ENCODE results near the gene CDH20.

Gene CDH20

DNA sequence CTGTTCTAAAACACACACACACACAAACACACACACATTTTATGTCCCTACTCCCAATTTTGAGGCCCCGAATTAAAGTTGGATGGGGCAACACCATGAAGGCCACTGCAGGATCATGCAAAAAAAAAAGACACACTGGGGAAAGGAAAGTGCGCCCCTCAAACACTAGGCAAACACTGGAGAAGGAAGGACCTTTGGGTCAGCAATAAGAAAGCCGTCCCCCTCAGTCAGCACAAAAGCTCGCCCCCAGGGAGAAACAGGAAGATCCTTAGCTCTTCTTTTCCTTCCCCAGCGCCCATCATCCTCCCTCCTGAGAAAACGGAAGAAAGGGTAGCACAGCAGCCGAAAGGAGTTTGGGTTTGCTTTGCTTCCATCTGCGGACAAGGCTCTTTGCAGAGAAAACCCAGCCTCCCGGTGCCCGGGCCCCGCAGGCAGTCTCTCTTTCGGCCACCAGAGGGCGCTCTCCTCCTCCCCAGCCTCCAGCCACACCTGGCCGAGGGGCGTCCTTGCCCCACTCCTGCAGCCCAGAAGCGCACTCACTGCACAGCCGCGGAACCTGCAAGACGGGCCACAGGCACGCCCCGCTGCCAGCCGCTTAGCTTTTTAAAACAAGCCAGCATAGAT is 248.5 kb downstream of the CDH20 start:
- no peak overlapping the region for H3K27ac ChIP-seq
- TF ChIP-seq ZFX (IDR thresholded peaks at IDR 0.05; ENCODE audit: borderline replicate concordance), result no peak
- TF ChIP-seq CTCF (IDR thresholded peaks at IDR 0.05), result peak; percentile 98

DNA sequence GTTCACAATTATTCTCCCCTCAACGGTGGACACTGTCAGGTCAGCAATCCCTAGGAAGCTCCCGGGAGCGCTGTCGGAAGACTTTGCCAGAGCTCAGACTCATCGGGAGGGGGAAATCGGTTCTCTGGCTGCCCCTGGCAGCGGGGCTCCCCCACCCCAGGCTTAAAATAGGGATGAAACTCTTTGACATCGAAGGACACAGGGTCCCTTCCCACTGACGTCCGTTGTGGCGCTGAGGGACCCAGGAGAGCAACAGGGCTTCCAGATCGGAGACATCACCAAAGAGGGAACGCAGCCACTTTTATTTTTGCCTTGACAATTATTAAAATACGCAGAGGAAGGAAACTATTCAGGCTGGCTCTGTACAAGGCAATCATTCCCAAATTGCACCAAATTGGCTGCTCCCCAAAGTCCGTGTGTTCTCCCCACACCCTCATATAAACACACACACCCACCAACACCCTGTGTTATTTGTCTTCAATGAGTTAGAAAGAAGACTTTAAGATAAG is 249.0 kb downstream of the CDH20 start:
- TF ChIP-seq CTCF (IDR thresholded peaks at IDR 0.05) (peak; percentile 76), ZFX (IDR thresholded peaks at IDR 0.05; ENCODE audit: borderline replicate concordance) (no peak)
- no peak overlapping the region for H3K27ac ChIP-seq

DNA sequence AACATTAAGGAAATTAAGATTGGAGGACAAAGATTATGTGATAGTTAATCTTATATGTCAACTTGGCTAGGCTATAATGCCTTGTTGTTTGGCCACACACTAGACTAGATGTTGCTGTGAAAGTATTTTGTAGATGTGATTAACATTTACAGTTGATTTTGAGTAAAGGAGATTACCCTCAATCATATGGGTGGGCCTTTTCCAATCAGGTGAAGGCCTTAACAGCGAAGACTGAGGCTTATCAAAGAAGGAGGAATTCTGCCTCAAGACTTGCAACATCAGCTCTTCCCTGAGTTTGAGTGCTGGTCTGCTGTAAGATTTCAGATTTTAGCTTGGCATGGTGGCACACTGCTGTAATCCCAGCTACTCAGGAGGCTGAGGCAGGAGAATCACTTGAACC is 250.3 kb downstream of the CDH20 start:
- H3K27ac ChIP-seq, result no peak overlapping the region
- TF ChIP-seq CTCF (IDR thresholded peaks at IDR 0.05), result no peak
- no peak for TF ChIP-seq ZFX (IDR thresholded peaks at IDR 0.05; ENCODE audit: borderline replicate concordance)

DNA sequence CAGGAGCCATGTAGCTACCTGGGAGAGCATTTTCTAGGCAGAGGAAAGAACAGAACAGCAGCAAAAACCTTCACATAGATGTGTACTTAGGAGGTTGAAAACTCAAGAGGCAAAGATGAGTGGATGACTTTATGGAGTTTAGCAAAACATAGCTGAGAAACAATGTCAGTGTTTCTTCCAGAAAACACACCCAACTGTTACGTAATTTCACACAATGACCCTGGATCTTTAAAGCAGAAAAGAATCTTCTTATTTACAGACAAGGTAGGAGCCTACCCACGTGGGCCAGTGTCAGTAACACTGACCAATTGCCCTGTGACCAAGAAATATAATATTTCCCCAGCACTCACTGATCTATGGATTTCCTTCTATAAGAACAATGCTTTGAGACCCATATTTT is 254.6 kb downstream of the CDH20 start:
- H3K27ac ChIP-seq, result no peak overlapping the region
- no peak for TF ChIP-seq CTCF (IDR thresholded peaks at IDR 0.05)
- no peak for TF ChIP-seq ZFX (IDR thresholded peaks at IDR 0.05; ENCODE audit: borderline replicate concordance)

DNA sequence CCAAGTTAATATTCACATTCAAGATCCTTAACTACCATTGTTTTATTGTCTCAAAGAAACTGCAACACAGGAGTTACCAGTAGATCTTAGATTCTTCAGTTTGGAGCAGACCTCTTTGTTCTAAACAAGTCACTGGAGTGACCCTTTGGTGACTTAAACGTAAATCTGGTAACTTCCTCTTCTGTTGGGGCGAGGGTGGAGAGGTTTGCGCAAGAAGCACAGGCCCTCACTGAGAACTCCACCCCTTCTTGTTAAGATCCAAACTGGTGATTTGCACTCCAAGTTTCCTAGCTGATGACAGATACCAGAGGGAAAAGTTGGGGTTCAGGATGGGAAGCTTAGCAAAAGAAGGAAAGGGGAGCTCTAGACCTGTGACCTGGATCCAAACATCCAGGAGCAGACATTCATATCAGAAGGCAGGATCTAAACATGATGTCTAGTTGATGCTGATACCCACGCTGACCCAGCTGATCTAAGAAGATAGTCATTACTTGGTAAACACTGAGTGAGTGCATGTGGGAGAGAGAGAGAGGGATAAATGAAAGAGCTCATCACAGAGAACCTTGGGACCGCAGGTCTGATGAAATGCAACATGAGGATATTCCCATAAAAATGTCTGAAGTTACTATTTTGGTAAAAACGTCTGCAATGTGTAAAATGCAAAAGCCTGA is 256.0 kb downstream of the CDH20 start:
- TF ChIP-seq ZFX (IDR thresholded peaks at IDR 0.05; ENCODE audit: borderline replicate concordance), result no peak
- no peak for TF ChIP-seq CTCF (IDR thresholded peaks at IDR 0.05)
- no peak overlapping the region for H3K27ac ChIP-seq

GRCh38 chr18:61589724-61590065 is 256.5 kb downstream of the CDH20 start:
- TF ChIP-seq CTCF (IDR thresholded peaks at IDR 0.05) (no peak), ZFX (IDR thresholded peaks at IDR 0.05; ENCODE audit: borderline replicate concordance) (no peak)
- no peak overlapping the region for H3K27ac ChIP-seq

DNA sequence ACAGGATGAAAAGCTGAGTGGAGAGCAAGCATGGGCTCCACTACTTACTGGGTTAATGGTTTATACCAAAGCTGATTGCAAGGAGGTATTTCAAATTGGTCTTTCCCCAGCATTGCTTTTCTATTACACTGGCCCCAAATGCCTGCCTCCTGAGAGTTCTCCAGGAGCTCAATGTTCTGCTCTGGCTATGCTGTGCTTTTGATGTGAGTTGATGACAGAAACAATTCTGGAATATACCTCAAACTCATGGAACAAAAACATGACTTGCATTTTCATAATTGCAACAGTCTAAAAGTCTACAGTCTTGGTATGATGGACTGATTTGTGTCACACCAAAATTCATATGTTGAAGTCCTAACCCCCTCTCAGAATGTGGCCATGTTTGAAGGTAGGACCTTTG is 258.0 kb downstream of the CDH20 start:
- no peak overlapping the region for H3K27ac ChIP-seq
- TF ChIP-seq CTCF (IDR thresholded peaks at IDR 0.05) (no peak), ZFX (IDR thresholded peaks at IDR 0.05; ENCODE audit: borderline replicate concordance) (no peak)
